ENCODE data around the gene R3HDM2.

Gene R3HDM2

GRCh38 chr12:57242691-57243454, 188.0 kb downstream of the R3HDM2 start:
- no peak for DNase-seq (ENCODE audit: low read depth in 2 of 3, low spot score in 2 of 3)

GRCh38 chr12:57242329-57242690, 188.5 kb downstream of the R3HDM2 start:
- DNase-seq (ENCODE audit: low read depth in 2 of 3, low spot score in 2 of 3), result no peak

DNA sequence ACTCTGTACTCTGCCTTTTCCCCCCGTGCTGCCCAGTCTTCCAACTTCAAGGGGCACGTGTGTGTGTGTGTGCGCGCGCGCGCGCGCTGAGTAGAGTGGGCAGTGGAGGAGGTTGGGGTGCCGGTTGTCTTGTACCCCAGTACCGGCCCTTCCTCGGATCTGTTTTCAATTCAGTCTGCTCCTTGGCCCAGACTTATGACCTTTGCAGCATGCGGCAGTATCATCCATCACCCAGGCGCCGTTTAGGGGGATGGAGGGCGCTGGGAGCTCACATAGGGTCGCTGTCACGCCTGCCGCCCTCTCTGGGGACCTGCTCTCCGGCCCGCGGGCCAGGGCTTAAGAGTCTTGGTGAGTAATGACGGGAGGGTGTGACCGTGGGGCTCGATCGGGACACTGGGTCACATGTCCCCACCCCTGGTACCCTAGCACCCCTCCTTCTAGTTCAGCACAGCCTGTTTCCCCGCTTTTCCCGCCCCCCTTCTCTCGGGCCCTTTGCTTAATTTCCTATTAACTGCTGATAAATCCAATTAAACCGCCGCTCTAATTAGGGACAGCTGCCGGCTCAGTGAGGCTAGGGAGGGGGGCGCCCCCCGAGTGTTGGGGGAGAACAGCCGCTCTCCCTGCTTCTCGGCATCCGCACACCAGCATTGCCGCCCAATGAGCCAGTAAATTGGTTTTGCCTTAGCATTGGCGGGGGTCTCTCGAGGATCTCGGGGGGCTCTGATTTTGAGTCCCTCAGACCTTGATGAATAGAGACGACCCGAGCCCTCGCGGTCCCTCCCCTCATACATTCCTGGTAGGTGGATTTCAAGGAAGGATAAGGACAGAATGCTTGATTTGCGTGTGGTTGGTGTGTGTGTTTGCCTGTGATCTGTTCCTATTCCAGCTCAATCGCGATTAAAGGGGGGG, 189.2 kb downstream of the R3HDM2 start:
- DNase-seq (ENCODE audit: low read depth in 2 of 3, low spot score in 2 of 3), result no peak

GRCh38 chr12:57240926-57241401, 189.9 kb downstream of the R3HDM2 start:
- no peak for DNase-seq (ENCODE audit: low read depth in 2 of 3, low spot score in 2 of 3)

- DNase-seq (ENCODE audit: low read depth in 2 of 3, low spot score in 2 of 3), result no peak
These were observed 190.5 kb downstream of the R3HDM2 start for GRCh38 chr12:57240066-57240921.

DNA sequence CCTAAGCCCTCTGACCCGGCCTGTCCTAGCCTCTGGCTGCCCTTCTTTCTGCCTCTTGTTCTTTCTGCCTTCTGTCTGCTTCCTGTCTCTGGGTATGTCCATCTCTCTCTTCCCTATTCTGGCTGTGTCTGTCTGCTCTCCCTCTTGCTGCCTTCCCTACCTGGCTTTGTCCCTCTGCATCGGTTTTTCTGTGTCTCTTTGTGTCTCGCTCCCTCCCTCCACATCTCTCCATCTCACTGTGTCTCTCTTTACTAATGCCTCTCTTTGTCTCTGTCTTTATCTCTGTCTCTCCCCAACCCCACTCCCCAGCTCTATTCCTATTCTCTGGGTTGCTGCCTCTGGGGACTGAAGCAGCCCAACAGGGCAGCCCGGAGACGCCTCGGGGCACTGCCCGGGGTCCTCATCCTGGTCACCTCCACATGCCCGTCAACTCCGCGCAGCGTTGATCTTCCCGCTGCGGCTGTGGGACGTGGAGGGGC, 191.2 kb downstream of the R3HDM2 start:
- DNase-seq (ENCODE audit: low read depth in 2 of 3, low spot score in 2 of 3), result no peak

- peak; percentile 77 to 95 (median 87) for DNase-seq (ENCODE audit: low read depth in 2 of 3, low spot score in 2 of 3)
These were observed 191.8 kb downstream of the R3HDM2 start for GRCh38 chr12:57238854-57239554.

GRCh38 chr12:57237932-57238853, 192.7 kb downstream of the R3HDM2 start:
- no peak for DNase-seq (ENCODE audit: low read depth in 2 of 3, low spot score in 2 of 3)

- no peak for DNase-seq (ENCODE audit: low read depth in 2 of 3, low spot score in 2 of 3)
These were observed 193.3 kb downstream of the R3HDM2 start for GRCh38 chr12:57237596-57237931.

DNA sequence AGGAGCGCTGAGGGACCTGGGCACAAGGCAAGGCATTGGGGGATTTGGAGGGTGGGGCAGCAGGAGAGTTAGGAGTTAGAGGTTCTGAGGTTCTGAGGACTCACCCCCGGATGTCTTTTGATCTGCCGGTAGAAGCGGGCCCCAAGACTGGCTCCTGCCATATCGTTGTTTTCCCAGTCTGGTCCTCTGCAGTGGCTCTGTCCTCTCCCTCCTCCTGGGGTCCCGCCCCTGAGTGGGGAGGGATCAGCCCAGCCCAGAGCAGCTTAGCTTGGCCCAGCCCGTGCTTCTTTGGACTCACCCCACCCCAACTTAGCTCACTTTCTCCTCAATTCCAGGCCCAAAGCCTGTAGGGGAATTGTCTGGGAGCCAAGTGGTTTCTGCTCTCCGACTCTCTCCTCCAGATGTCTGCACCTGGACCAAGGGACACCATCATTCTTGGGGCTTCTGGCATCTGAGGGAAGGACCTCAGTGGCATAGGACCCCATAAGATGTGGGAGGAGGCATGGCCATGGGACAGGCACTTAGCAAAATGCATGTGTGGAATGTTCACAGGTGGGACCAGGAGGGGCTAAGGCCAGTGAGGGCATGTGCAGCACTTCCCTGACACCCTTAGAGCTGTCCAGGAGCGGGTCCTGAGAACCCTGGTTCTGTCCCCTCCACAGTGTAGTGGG, 193.8 kb downstream of the R3HDM2 start:
- no peak for DNase-seq (ENCODE audit: low read depth in 2 of 3, low spot score in 2 of 3)

DNA sequence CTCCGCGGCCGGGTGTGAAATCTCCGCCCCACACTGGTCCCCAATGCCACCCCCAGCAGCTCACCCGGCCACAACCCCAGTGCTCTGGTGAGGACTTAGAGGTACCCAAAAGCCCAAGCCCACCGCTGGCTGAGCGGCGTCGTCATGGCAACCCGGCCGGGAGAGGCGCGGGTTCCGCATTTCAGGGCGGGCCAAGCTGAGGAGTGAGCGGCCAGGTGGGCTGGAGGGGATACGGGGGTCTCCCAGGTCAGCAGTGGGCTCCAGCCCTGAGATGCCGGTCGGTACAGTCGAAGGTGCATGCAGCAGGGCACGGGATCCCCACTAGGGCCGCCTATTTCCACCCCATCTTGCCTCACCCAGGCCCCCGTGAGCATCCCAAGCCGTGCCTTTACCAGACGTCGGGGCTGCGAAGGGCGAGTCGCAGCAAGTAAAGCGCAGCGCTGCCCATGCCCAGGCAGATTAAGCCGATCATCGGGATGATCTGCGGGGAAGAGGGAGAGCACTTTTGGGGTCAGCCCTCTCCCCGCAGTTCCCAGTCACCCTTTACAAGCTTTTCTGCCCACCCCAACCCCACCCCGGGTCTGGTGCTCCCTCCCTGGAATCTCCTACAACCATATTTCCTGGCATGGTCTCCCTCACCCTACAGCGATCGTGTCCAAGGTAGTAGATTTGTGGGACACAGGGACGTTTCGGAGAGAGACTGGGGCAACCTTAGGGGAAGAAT, 194.5 kb downstream of the R3HDM2 start:
- no peak for DNase-seq (ENCODE audit: low read depth in 2 of 3, low spot score in 2 of 3)

GRCh38 chr12:57235728-57236131, 195.1 kb downstream of the R3HDM2 start:
- DNase-seq (ENCODE audit: low read depth in 2 of 3, low spot score in 2 of 3), result no peak

DNA sequence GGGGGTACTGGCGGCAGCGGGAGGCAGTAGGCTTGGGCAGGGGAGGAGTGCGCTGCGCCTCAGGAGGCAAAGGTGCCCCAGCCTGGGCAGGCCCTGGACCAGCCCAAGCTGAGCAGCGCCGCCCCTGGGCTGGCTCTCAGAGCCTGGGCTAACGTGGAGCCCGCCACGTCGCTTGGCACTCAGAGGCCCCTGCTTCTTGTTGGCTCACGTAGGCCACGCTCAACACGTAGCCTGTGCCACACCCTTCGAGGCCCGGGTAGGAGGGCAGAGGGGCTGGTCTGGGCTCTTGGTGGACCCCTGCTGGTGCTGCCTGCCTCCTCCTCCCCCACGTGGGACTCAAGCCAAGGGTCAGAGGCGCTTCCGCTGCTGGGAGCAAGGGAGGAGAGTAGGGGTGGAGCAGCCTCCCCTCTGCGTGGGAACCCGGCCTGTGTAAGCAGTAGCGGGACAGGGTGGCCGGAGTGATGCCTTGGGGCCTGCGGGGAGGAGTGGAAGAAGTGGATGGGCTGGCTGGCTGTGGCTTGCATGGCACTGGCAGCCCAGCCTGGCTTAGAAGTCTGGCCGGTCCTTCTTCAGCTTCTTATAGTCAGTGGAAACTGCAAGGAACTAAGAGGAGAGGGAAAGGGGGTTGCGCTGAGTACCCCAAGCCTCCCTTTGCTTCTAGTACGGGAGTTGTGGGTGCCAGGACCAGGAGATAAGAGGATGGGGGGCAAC, 195.7 kb downstream of the R3HDM2 start:
- no peak for DNase-seq (ENCODE audit: low read depth in 2 of 3, low spot score in 2 of 3)

- no peak for DNase-seq (ENCODE audit: low read depth in 2 of 3, low spot score in 2 of 3)
These were observed 196.2 kb downstream of the R3HDM2 start for GRCh38 chr12:57234571-57235016.

- DNase-seq (ENCODE audit: low read depth in 2 of 3, low spot score in 2 of 3), result no peak
These were observed 196.6 kb downstream of the R3HDM2 start for GRCh38 chr12:57234233-57234570.

DNA sequence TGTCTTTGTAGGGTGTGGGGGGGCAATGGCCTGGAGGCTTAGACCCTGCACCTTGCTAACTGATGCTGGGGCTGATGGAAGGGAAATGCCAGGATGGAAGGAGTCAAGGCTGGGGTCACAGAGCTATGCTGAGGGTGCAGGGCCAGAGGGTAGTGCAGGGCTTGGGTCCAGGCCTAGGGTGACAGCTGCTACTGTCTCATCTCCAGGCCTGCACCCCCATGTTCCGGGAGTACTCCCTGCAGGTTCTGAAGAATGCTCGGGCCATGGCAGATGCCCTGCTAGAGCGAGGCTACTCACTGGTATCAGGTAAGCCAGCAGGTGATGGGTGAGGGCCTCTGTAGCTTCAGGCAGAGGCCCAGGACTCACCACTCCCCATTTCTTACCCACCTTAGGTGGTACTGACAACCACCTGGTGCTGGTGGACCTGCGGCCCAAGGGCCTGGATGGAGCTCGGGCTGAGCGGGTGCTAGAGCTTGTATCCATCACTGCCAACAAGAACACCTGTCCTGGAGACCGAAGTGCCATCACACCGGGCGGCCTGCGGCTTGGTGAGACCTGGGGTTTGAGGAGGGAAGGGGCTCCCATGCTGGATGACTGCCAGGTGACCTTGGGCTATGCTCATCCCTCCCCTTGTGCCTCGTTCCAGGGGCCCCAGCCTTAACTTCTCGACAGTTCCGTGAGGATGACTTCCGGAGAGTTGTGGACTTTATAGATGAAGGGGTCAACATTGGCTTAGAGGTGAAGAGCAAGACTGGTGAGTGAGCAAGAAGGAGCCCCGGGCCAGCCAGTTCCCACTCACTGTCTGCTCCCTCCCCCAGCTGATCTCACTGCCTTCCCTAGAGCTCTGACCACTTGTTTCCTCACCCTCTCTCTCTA, 197.2 kb downstream of the R3HDM2 start:
- no peak for DNase-seq (ENCODE audit: low read depth in 2 of 3, low spot score in 2 of 3)
